GM21423 (cell line): ENCODE data around the gene NUMBL.
A peak's percentile ranks its signal among the peaks of the same experiment; 100 is the strongest.
"Not testable (repeated sequence)": the region's sequence is repeated elsewhere in the genome, so short reads cannot be mapped to it uniquely, and the experiment has no call there.

Source experiments
- ATAC-seq: cut with Tn5 transposase; IDR thresholded peaks from one replicate; pipeline ENCODE4 v1.9.1; 2021; ENCODE audit warnings: mild to moderate bottlenecking, moderate library complexity; ENCODE audit not compliant: unreplicated experiment

Gene NUMBL

GRCh38 chr19:40667602-40668001 lies 22.8 kb downstream of the NUMBL start:
- ATAC-seq = no peak

- no peak for ATAC-seq
These were observed 23.5 kb downstream of the NUMBL start for GRCh38 chr19:40666803-40667438.

GRCh38 chr19:40663695-40664692 lies 26.5 kb downstream of the NUMBL start:
- ATAC-seq = no peak

- ATAC-seq = peak; percentile 73
These were observed 27.3 kb downstream of the NUMBL start for GRCh38 chr19:40662925-40663694.

- no peak for ATAC-seq
These were observed 28.8 kb downstream of the NUMBL start for GRCh38 chr19:40661616-40662015.

- no peak for ATAC-seq
These were observed 30.9 kb downstream of the NUMBL start for GRCh38 chr19:40659566-40659965.

- no peak for ATAC-seq
These were observed 31.3 kb downstream of the NUMBL start for GRCh38 chr19:40659116-40659515.

- no peak for ATAC-seq
These were observed 32.4 kb downstream of the NUMBL start for GRCh38 chr19:40658031-40658430.

- not testable (repeated sequence) for ATAC-seq
These were observed 34.8 kb downstream of the NUMBL start for GRCh38 chr19:40655684-40656083.

- ATAC-seq = not testable (repeated sequence)
These were observed 38.1 kb downstream of the NUMBL start for GRCh38 chr19:40652303-40652702.

- no peak for ATAC-seq
These were observed 39.6 kb downstream of the NUMBL start for GRCh38 chr19:40650749-40651305.

GRCh38 chr19:40649903-40650675 lies 40.4 kb downstream of the NUMBL start:
- ATAC-seq = not testable (repeated sequence)

GRCh38 chr19:40646743-40647254 lies 43.7 kb downstream of the NUMBL start:
- ATAC-seq = no peak

GRCh38 chr19:40642757-40643305 lies 47.6 kb downstream of the NUMBL start:
- no peak for ATAC-seq

- ATAC-seq = no peak
These were observed 48.3 kb downstream of the NUMBL start for GRCh38 chr19:40642051-40642706.

GRCh38 chr19:40641281-40641680 lies 49.2 kb downstream of the NUMBL start:
- ATAC-seq = no peak

GRCh38 chr19:40640744-40641143 lies 49.7 kb downstream of the NUMBL start:
- ATAC-seq = no peak

GRCh38 chr19:40639638-40639982 lies 50.8 kb downstream of the NUMBL start:
- no peak for ATAC-seq

GRCh38 chr19:40638327-40638726 lies 52.1 kb downstream of the NUMBL start:
- no peak for ATAC-seq
